NT2/D1 (cell line): Measurements from ENCODE around the gene TPP2.

Source experiments
- DNase-seq: peaks from one replicate; pipeline ENCODE4 v3.0.0-alpha.2; 2011; ENCODE audit warnings: low read depth, low spot score
- H3K27me3 ChIP-seq: 2 replicates; pipeline ENCODE4 v1.6.0; 2011; ENCODE audit warnings: mild to moderate bottlenecking; ENCODE audit not compliant: insufficient read length, insufficient read depth
- H3K36me3 ChIP-seq: 2 replicates; pipeline ENCODE4 v1.6.1; 2011; ENCODE audit warnings: mild to moderate bottlenecking, low read length, mixed read lengths; ENCODE audit not compliant: insufficient read depth, insufficient read length
- H3K4me1 ChIP-seq: 2 replicates; pipeline ENCODE4 v1.5.1; 2011; ENCODE audit not compliant: insufficient read depth, insufficient read length
- H3K4me3 ChIP-seq: 2 replicates; pipeline ENCODE4 v1.5.1; 2011; ENCODE audit warnings: low read depth; ENCODE audit not compliant: insufficient read length
- H3K9ac ChIP-seq: 2 replicates; pipeline ENCODE4 v1.6.0; 2011; ENCODE audit warnings: low read depth; ENCODE audit not compliant: insufficient read length
- H3K9me3 ChIP-seq: 2 replicates; pipeline ENCODE4 v1.5.1; 2011; ENCODE audit warnings: mild to moderate bottlenecking, low read length; ENCODE audit not compliant: insufficient read depth
- SUZ12 ChIP-seq: IDR thresholded peaks from 2 replicates; pipeline ENCODE4 v1.6.1; 2011; ENCODE audit not compliant: insufficient read length, insufficient read depth; ENCODE audit errors: extremely low read depth
- YY1 ChIP-seq: IDR thresholded peaks from 2 replicates; pipeline ENCODE4 v1.6.1; 2011; ENCODE audit not compliant: insufficient read length, insufficient read depth
- ZNF274 ChIP-seq: IDR thresholded peaks from 2 replicates; pipeline ENCODE4 v1.6.1; 2011; ENCODE audit warnings: mild to moderate bottlenecking, low read depth, low read length

The TPP2 gene

DNA sequence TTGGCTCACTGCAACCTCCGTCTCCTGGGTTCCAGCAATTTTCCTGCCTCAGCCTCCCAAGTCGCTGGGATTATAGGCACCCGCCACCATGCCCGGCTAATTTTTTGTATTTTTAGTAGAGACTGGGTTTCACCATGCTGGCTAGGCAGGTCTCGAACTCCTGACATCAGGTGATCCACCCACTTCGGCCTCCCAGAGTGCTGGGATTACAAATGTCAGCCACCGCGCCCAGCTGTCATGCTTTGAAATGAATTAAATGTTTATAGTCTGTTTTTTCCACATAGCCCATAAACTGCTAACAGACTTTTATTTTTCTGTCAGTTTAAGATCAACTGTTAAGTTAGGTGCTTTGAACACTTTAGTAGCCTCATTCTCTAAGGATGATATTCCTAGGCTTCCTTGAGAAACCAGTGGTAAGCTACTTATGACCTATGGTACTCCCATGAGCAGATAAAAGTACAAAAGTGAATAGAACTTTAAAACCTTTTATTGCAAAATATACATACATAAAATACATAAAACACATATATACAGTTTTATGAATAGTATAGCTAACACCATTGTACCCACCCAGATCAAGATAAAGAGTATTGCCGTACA, 13.6 kb downstream of the TPP2 start:
- Histone ChIP-seq H3K4me3 (no peak overlapping the region), H3K4me1 (no peaks in the 10 kb centered on the region), H3K9me3 (no peaks in the 10 kb centered on the region), H3K27me3 (no peaks in the 10 kb centered on the region), H3K36me3 (peaks cover 50% of the 10 kb centered on the region), H3K9ac (no peak overlapping the region)
- no peak for DNase-seq
- no peak for TF ChIP-seq SUZ12
- no peak for TF ChIP-seq ZNF274
- no peak for TF ChIP-seq YY1

DNA sequence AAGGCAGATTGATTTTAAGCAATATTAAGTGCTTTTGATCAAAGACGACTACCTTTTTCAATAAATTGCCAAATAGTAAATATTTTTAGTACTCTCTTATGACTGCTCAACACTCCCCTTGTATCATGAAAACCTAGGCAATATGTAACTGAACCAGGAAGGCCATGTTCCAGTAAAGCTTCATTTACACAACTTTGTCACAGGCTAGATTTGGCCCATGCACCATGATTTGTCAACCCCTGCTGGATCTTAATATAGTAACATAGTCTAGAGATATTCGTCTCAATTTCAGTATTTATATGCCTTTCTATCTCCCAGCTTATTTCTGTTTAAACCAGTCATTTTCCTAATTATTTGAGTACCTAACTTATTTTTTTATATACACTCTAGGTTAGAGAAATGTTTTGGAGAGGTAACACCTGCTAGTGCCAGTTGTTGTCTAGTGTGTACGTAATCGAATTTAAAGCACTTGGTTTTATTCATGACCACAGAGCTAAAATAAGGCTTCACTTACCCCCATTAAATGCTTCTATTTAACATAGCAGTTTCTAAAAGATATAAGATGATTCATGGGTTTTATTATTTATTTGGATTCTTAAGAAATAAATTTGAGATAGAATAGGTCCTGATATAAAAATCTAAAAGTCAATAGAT, 21.0 kb downstream of the TPP2 start:
- no peaks in the 10 kb centered on the region for H3K4me1 ChIP-seq
- H3K36me3 ChIP-seq, result peaks cover 63% of the 10 kb centered on the region
- H3K9me3 ChIP-seq, result no peaks in the 10 kb centered on the region
- H3K9ac ChIP-seq, result no peak overlapping the region
- no peak overlapping the region for H3K4me3 ChIP-seq
- no peak for TF ChIP-seq ZNF274
- TF ChIP-seq SUZ12, result no peak
- TF ChIP-seq YY1, result no peak
- DNase-seq, result no peak
- H3K27me3 ChIP-seq, result no peaks in the 10 kb centered on the region

DNA sequence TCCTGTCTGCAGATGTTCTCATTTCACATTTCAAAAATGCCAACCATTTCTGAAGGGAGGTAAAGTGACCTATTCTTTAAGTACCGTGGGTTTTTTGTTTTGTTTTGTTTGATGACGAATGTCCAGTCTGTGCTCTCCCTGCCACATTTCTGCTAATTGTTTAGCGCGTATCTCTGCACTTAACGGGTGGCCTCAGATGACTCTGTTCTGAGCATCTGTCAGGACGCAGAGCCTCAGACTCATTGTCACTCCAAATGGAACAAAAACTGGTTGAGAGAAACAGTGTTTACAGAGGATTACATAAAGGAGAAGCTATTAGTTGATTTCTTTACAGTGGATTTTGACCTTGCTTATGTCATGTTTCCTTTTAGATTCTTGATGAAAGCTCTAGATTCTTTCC, 23.7 kb downstream of the TPP2 start:
- TF ChIP-seq ZNF274 (no peak), YY1 (no peak), SUZ12 (no peak)
- Histone ChIP-seq H3K9me3 (no peaks in the 10 kb centered on the region), H3K4me1 (no peaks in the 10 kb centered on the region), H3K9ac (no peak overlapping the region), H3K4me3 (no peak overlapping the region), H3K36me3 (peaks cover 60% of the 10 kb centered on the region), H3K27me3 (no peaks in the 10 kb centered on the region)
- DNase-seq, result no peak

DNA sequence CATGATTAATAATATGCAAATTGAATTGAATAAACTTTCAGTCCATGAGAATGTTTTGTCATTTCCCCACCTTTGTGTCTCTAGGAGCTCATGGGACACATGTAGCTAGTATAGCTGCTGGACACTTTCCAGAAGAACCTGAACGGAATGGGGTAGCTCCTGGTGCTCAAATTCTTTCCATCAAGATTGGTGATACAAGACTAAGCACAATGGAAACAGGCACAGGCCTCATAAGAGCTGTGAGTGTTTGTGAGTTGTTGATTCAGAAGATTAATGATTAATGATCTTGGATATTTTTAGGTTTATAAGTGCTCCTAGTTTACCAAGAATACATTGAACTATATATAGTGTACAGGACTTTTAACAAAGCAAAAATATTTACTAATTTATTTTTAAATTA, 30.1 kb downstream of the TPP2 start:
- Histone ChIP-seq H3K9me3 (no peaks in the 10 kb centered on the region), H3K27me3 (no peaks in the 10 kb centered on the region), H3K9ac (no peak overlapping the region), H3K4me1 (no peaks in the 10 kb centered on the region), H3K4me3 (no peak overlapping the region), H3K36me3 (peaks cover 57% of the 10 kb centered on the region)
- TF ChIP-seq SUZ12, result no peak
- TF ChIP-seq YY1, result no peak
- no peak for TF ChIP-seq ZNF274
- no peak for DNase-seq

DNA sequence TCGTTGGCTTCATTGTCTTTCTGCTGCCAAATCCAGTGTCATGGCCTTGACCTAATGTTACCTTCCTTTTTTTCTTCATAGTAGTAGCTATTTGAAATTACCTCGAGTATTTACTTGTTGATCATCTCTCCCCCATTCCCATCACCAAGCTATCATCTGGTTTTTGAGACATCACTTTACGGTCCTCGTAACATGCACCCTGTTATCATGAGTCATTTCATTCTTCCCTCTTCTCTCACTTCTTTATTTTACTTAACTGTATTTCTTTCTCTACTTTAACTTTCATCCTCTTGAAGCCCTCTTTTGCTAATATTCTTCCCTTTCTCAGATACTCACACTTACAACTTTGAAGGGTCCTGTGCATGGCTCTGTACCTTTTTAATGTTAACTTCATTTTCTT, 31.8 kb downstream of the TPP2 start:
- Histone ChIP-seq H3K4me3 (no peak overlapping the region), H3K9ac (no peak overlapping the region), H3K9me3 (no peaks in the 10 kb centered on the region), H3K36me3 (peaks cover 60% of the 10 kb centered on the region), H3K4me1 (no peaks in the 10 kb centered on the region), H3K27me3 (no peaks in the 10 kb centered on the region)
- DNase-seq, result no peak
- TF ChIP-seq ZNF274 (no peak), SUZ12 (no peak), YY1 (no peak)

DNA sequence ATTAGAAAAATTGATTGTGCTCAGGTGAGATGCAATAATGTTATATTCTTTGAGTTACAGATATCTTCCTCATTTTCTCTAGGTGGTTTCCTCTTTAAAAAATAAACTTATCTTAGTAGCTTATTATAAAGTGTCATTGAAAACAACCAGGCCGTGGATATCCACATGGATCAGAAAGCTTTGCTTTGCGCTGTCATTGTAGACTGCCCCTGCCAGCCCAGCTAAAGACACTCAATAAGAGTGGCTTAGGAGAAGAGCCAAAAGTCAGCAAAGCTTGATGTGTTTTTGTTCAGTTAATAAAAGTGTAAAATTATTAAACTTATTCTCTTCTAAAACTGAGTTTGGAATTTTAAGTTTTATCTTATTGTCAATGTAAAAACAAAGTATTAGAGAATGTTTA, 34.4 kb downstream of the TPP2 start:
- H3K9me3 ChIP-seq, result no peaks in the 10 kb centered on the region
- peaks cover 76% of the 10 kb centered on the region for H3K36me3 ChIP-seq
- no peak for DNase-seq
- no peak for TF ChIP-seq SUZ12
- no peak for TF ChIP-seq YY1
- TF ChIP-seq ZNF274, result no peak
- H3K27me3 ChIP-seq, result no peaks in the 10 kb centered on the region
- H3K4me3 ChIP-seq, result no peak overlapping the region
- H3K9ac ChIP-seq, result no peak overlapping the region
- H3K4me1 ChIP-seq, result no peaks in the 10 kb centered on the region

DNA sequence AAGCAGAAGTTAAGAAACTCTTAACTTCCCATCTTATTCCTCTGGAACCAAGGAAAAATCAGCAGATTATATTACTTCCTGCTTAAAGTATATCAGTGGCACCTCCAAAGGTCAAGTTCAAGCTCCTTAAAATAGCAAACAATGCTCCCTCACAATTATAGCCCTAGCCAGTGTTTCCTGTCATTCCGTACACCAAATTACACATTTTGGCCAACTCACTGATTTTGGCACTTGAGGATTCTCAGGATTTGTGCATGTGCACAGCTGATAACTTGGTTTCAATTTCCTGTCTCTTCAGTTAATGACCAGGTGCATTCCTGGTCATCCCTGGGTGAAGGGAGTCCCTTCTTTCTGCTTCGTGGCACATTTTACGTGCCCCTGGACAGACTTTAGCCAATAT, 42.0 kb downstream of the TPP2 start:
- Histone ChIP-seq H3K4me1 (no peaks in the 10 kb centered on the region), H3K36me3 (peaks cover 74% of the 10 kb centered on the region), H3K27me3 (no peaks in the 10 kb centered on the region), H3K9me3 (no peaks in the 10 kb centered on the region), H3K9ac (no peak overlapping the region), H3K4me3 (no peak overlapping the region)
- no peak for TF ChIP-seq SUZ12
- TF ChIP-seq ZNF274, result no peak
- DNase-seq, result no peak
